ENCODE results near the gene SMNDC1.
"Not testable (repeated sequence)": the region's sequence is repeated elsewhere in the genome, so short reads cannot be mapped to it uniquely, and the experiment has no call there.

SMNDC1 gene

DNA sequence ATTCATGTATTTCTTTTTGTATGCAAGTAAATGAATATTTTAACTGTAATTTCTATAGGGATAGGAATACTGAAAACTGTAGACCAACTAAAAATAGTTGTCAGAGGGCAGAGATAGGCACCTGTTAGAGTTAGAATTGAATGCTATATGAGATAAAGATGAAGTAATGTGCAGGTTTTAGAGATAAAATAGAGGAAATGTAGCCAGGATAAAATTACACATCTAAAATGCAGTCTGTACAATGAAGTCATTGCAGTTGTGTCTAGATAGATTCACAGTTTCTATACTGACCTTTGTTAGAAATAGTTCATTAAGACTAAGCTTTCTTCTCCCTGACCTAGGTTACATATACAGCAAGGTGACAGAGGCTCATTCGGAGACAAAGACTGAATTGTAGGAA is 46.2 kb downstream of the SMNDC1 start:
- H3K9me3 Mint-ChIP-seq = peaks cover 3% of the 10 kb centered on the region
- H3K36me3 Mint-ChIP-seq = peaks cover 14% of the 10 kb centered on the region
- peaks cover 6% of the 10 kb centered on the region for H3K4me1 Mint-ChIP-seq
- H3K27me3 Mint-ChIP-seq = no peaks in the 10 kb centered on the region
- ATAC-seq = no peak
- no peak overlapping the region for H3K27ac Mint-ChIP-seq
- no peak overlapping the region for H3K4me3 Mint-ChIP-seq

DNA sequence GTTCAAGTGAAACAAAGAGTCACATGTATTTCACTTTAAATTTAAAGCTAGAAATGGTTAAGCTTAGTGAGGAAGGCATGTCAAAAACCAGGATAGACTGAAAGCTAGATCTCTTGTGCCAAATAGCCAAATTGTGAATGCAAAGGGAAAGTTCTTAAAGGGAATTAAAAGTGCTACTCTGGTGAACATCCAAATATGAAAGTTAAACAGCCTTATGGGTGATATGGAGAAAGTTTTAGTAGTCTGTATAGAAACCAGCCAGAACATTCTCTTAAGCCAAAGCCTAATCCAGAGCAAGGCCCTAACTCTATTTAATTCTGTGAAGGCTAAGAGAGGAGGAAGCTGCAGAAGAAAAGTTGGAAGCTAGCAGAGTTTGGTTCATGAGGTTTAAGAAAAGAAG is 50.3 kb downstream of the SMNDC1 start:
- H3K27me3 Mint-ChIP-seq = no peaks in the 10 kb centered on the region
- no peak overlapping the region for H3K27ac Mint-ChIP-seq
- H3K4me1 Mint-ChIP-seq = peaks cover 20% of the 10 kb centered on the region
- H3K36me3 Mint-ChIP-seq = peaks cover 19% of the 10 kb centered on the region
- no peak for ATAC-seq
- H3K4me3 Mint-ChIP-seq = no peak overlapping the region
- peaks cover 3% of the 10 kb centered on the region for H3K9me3 Mint-ChIP-seq

- peaks cover 3% of the 10 kb centered on the region for H3K9me3 Mint-ChIP-seq
- peaks cover 20% of the 10 kb centered on the region for H3K4me1 Mint-ChIP-seq
- no peak overlapping the region for H3K4me3 Mint-ChIP-seq
- ATAC-seq = no peak
- no peak overlapping the region for H3K27ac Mint-ChIP-seq
- H3K36me3 Mint-ChIP-seq = peaks cover 28% of the 10 kb centered on the region
- H3K27me3 Mint-ChIP-seq = no peaks in the 10 kb centered on the region
Observed at GRCh38 chr10:110252151-110252550, 52.6 kb downstream of the SMNDC1 start.

DNA sequence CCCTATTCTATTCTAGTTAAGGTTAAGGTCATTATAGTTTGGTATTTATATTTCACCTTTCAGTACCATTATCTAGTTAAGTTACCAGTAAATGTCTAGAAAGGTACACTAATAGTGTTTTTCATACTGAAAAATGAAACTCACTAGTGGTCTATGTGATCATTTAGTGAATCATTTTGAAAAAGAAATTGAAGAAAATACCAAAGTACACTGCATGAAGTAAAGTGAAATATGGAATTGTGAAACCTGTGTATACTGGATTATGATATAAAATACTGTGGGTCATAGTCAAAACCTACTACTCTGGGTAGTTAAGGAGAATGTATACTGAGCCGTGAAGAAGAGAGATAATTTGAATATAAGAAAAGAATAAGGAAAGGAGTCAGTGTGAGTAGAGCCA is 53.3 kb downstream of the SMNDC1 start:
- ATAC-seq = peak; percentile 65

GRCh38 chr10:110249489-110249888 is 55.2 kb downstream of the SMNDC1 start:
- not testable (repeated sequence) for H3K9me3 Mint-ChIP-seq, H3K27me3 Mint-ChIP-seq
- ATAC-seq = peak; percentile 56

More for the DNA sequence above, 53.3 kb downstream of the SMNDC1 start:
- H3K4me3 Mint-ChIP-seq, H3K9me3 Mint-ChIP-seq, H3K27me3 Mint-ChIP-seq: not testable (repeated sequence)
- Mint-ChIP-seq H3K36me3 (peaks cover 32% of the 10 kb centered on the region), H3K4me1 (peaks cover 20% of the 10 kb centered on the region), H3K27ac (peak overlapping the region; percentile 14)

GRCh38 chr10:110247833-110248232 is 56.9 kb downstream of the SMNDC1 start:
- Mint-ChIP-seq H3K4me1 (peaks cover 14% of the 10 kb centered on the region), H3K36me3 (peaks cover 32% of the 10 kb centered on the region)
- H3K4me3 Mint-ChIP-seq, H3K27me3 Mint-ChIP-seq, H3K27ac Mint-ChIP-seq, ATAC-seq, H3K9me3 Mint-ChIP-seq: not testable (repeated sequence)

More at GRCh38 chr10:110249489-110249888, 55.2 kb downstream of the SMNDC1 start:
- not testable (repeated sequence) for H3K27ac Mint-ChIP-seq, H3K4me3 Mint-ChIP-seq
- peaks cover 18% of the 10 kb centered on the region for H3K4me1 Mint-ChIP-seq
- H3K36me3 Mint-ChIP-seq = peaks cover 36% of the 10 kb centered on the region

DNA sequence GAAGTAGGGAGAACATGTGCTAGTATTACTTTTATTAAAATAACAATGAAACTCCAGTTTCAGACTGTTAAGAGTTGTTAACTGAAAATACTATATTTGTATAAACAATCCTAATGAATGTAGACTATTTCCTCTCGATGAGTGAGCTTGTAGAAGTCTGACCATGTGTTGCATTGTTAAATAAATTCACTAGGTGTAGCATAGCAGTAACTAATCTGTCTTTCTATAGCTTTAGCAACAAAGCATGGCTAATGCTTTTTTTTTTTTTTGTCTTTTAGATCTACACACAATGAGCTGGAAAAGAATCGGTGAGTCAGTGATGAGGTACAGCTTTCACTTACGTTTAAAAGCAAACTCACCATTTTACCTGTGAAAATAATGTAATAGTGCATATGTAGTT is 60.2 kb downstream of the SMNDC1 start:
- H3K4me3 Mint-ChIP-seq = no peak overlapping the region
- H3K27ac Mint-ChIP-seq = no peak overlapping the region
- H3K4me1 Mint-ChIP-seq = peaks cover 15% of the 10 kb centered on the region
- no peaks in the 10 kb centered on the region for H3K9me3 Mint-ChIP-seq
- no peaks in the 10 kb centered on the region for H3K27me3 Mint-ChIP-seq
- peaks cover 38% of the 10 kb centered on the region for H3K36me3 Mint-ChIP-seq
- ATAC-seq = no peak

- no peak for ATAC-seq
- Mint-ChIP-seq H3K4me1 (peaks cover 21% of the 10 kb centered on the region), H3K9me3 (no peaks in the 10 kb centered on the region), H3K27me3 (no peaks in the 10 kb centered on the region), H3K4me3 (no peak overlapping the region), H3K36me3 (peaks cover 49% of the 10 kb centered on the region), H3K27ac (no peak overlapping the region)
Observed at GRCh38 chr10:110242511-110242910, 62.2 kb downstream of the SMNDC1 start.

- ATAC-seq = no peak
- H3K27ac Mint-ChIP-seq = no peak overlapping the region
- no peaks in the 10 kb centered on the region for H3K9me3 Mint-ChIP-seq
- H3K4me3 Mint-ChIP-seq = no peak overlapping the region
- H3K4me1 Mint-ChIP-seq = peaks cover 21% of the 10 kb centered on the region
- no peaks in the 10 kb centered on the region for H3K27me3 Mint-ChIP-seq
- peaks cover 49% of the 10 kb centered on the region for H3K36me3 Mint-ChIP-seq
Observed at GRCh38 chr10:110241841-110242240, 62.9 kb downstream of the SMNDC1 start.

GRCh38 chr10:110241407-110241806 is 63.3 kb downstream of the SMNDC1 start:
- Mint-ChIP-seq H3K36me3 (peaks cover 48% of the 10 kb centered on the region), H3K27ac (no peak overlapping the region), H3K9me3 (no peaks in the 10 kb centered on the region), H3K27me3 (no peaks in the 10 kb centered on the region), H3K4me3 (peak overlapping the region; percentile 8), H3K4me1 (peaks cover 21% of the 10 kb centered on the region)
- no peak for ATAC-seq
